ENCODE measurements around the gene TLR6. TPM values are rescaled to one million over a fixed set of nuclear protein-coding genes. Genes with fewer than 3 reads are reported as not detected.

Gene TLR6
- total and polyA plus RNA-seq, 11 donors: 0.15 to 9.8 (median 1.2) TPM

GRCh38 chr4:38834570-38834969, 22.0 kb downstream of the TLR6 start:
- H3K4me3 ChIP-seq: no peak overlapping the region
- DNase-seq (no peak), ATAC-seq (no peak)
- TF ChIP-seq, protein P1, sequence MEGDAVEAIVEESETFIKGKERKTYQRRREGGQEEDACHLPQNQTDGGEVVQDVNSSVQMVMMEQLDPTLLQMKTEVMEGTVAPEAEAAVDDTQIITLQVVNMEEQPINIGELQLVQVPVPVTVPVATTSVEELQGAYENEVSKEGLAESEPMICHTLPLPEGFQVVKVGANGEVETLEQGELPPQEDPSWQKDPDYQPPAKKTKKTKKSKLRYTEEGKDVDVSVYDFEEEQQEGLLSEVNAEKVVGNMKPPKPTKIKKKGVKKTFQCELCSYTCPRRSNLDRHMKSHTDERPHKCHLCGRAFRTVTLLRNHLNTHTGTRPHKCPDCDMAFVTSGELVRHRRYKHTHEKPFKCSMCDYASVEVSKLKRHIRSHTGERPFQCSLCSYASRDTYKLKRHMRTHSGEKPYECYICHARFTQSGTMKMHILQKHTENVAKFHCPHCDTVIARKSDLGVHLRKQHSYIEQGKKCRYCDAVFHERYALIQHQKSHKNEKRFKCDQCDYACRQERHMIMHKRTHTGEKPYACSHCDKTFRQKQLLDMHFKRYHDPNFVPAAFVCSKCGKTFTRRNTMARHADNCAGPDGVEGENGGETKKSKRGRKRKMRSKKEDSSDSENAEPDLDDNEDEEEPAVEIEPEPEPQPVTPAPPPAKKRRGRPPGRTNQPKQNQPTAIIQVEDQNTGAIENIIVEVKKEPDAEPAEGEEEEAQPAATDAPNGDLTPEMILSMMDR (IDR thresholded peaks at IDR 0.05): no peak
- TF ChIP-seq POLR2A (IDR thresholded peaks at IDR 0.05): no peak
- peaks cover 0 to 41% (median 18%) of the 10 kb centered on the region in 12 donors for H3K9me3 ChIP-seq
- H3K27me3 ChIP-seq: no peaks in the 10 kb centered on the region
- no peak overlapping the region for H3K27ac ChIP-seq
- WGBS, 4 donors: 87 to 91% (median 89%) methylated on average over 4 of the region's 4 CpGs
- H3K4me1 ChIP-seq: peaks cover 0 to 20% (median 0%) of the 10 kb centered on the region in 12 donors
- intact Hi-C loops (cut with DNase I): no loop called here
- no peaks in the 10 kb centered on the region for H3K36me3 ChIP-seq

GRCh38 chr4:38832624-38833528, 23.7 kb downstream of the TLR6 start:
- no peak for ATAC-seq

DNA sequence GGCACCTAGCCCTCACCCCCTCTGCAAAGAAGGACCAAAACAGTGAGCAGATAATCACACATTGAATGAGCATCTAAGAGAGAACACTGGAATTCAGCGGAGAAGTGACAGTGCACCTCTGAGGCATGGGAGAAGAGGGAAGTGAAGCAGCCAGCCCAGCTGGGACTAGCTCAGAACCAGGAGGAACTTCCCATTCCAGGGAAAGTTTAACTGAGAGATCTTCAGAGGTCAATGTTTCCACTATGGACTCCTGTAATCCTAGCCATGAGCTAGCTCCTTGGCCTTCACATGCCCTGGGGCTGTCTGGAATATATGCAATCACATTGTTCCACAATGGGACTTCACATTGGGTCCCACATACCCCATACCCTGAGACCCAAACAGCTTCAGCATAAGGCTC, 24.4 kb downstream of the TLR6 start:
- H3K4me3 ChIP-seq: no peak overlapping the region
- ATAC-seq: no peak
- no peak for DNase-seq
- no peaks in the 10 kb centered on the region for H3K27me3 ChIP-seq
- 88 to 96% (median 94%) methylated on average over 1 of the region's 1 CpG for WGBS, 4 donors
- peaks cover 0 to 32% (median 16%) of the 10 kb centered on the region in 12 donors for H3K9me3 ChIP-seq
- intact Hi-C loops (cut with DNase I): no loop called here
- H3K4me1 ChIP-seq: peaks cover 0 to 11% (median 0%) of the 10 kb centered on the region in 12 donors
- no peak overlapping the region for H3K27ac ChIP-seq
- peaks cover 0 to 6% (median 0%) of the 10 kb centered on the region in 9 donors for H3K36me3 ChIP-seq
- TF ChIP-seq POLR2A (IDR thresholded peaks at IDR 0.05): no peak
- TF ChIP-seq, protein P1 (IDR thresholded peaks at IDR 0.05): no peak

More at GRCh38 chr4:38832624-38833528, 23.7 kb downstream of the TLR6 start:
- no peak for DNase-seq
- H3K9me3 ChIP-seq: peaks cover 0 to 39% (median 18%) of the 10 kb centered on the region in 12 donors
- H3K27me3 ChIP-seq: no peaks in the 10 kb centered on the region
- H3K27ac ChIP-seq: no peak overlapping the region
- TF ChIP-seq POLR2A (IDR thresholded peaks at IDR 0.05): no peak
- TF ChIP-seq, protein P1 (IDR thresholded peaks at IDR 0.05): no peak
- H3K4me1 ChIP-seq: peaks cover 0 to 17% (median 0%) of the 10 kb centered on the region in 12 donors
- H3K36me3 ChIP-seq: peaks cover 0 to 6% (median 0%) of the 10 kb centered on the region in 9 donors
- intact Hi-C loops (cut with DNase I): no loop called here
- H3K4me3 ChIP-seq: no peak overlapping the region
- WGBS, 4 donors: 88 to 91% (median 89%) methylated on average over 6 to 7 of the region's 7 CpGs

DNA sequence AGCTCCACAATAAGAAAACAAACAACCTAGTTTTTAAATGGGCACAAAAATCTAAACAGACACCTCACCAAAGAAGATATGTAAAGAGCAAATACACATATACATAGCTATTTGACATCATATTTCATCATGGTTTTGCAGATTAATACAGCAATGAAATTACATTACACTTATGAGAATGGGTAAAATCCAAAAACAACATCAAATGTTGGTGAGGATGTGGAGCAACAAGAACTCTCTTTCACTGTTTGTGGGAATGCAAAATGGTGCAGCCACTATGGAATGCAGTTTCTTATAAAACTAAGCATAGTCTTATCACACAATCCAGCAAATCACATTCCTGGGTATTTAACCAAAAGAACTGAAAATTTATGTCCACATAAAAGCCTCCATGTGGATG, 25.0 kb downstream of the TLR6 start:
- H3K36me3 ChIP-seq: peaks cover 0 to 6% (median 0%) of the 10 kb centered on the region in 9 donors
- TF ChIP-seq POLR2A (IDR thresholded peaks at IDR 0.05): no peak
- TF ChIP-seq, protein P1 (IDR thresholded peaks at IDR 0.05): no peak
- ATAC-seq: no peak
- H3K27ac ChIP-seq: no peak overlapping the region
- intact Hi-C loops (cut with DNase I): no loop called here
- H3K27me3 ChIP-seq: no peaks in the 10 kb centered on the region
- DNase-seq: no peak
- H3K9me3 ChIP-seq: peaks cover 0 to 27% (median 10%) of the 10 kb centered on the region in 12 donors
- H3K4me3 ChIP-seq: no peak overlapping the region
- H3K4me1 ChIP-seq: peaks cover 0 to 11% (median 0%) of the 10 kb centered on the region in 12 donors

All from heart left ventricle (tissue), 16 donors.